ENCODE data around the gene HAUS7.

GRCh38 chrX:153510383-153510782 is 40.0 kb upstream of the HAUS7 start:
- TF ChIP-seq CTCF (IDR thresholded peaks at IDR 0.05) (no peak), POLR2A (IDR thresholded peaks at IDR 0.05) (no peak)

Measured in uterus (tissue), 2 donors.